Stimulated activated CD4-positive, alpha-beta T cell treated with anti-CD3 and anti-CD28 coated beads, Interleukin-2, amount 100 ng/mL, for 48 hours (primary cell): ENCODE measurements around the gene FBP2.
A peak's percentile ranks its signal among the peaks of the same experiment; 100 is the strongest.

Experiments used
- DNase-seq, 2 donors: peaks; one replicate each; pipeline ENCODE4 v3.0.0-alpha.2; 2020

Gene FBP2

DNA sequence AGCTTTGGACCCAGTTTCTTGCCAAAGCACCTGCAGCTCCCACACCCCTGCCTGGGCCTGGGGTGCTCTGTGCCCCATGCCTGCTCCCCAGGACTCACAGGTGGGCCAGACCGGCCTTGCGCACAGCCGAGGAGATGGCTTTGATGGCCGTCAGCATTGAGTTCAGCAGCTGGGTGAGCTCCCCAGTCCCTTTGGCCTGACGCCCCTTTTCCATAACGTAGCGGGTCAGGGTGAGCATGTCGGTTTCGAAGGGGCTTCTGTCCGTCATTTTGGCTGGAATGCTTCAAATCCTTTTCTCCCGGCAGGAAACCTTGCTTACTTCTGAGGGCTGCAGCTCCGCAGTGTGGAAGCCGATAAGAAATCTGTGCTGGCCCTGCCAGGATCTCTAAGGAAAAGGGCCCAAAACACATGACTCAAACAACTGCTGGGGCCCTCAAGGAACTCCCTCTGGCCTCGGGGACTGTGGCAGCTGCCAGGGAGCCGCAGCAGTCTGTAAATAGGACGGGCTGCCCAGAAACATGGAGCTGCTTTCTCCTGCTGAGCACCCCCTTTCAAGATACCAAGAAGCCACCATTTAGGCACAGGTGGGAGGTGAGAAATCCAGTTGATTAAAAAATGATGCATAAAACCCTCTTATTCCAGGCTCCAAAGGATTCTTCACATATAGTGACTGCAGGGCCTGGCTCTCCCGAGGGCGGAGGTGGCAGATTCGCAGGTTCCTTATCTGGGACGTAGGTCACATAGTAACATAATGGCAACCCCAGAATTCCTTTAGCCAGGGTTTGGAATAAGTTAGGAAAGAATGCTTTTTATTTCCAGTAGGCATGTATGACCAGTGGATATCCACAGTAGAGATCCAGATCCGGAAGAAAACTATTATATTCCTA is at the start of gene FBP2:
Gene FBP2 (minus strand): TSS at position 366 of the 887 bp plus-strand sequence. CDS start 98 bp downstream, at position 268.
- DNase-seq: no peak

DNA sequence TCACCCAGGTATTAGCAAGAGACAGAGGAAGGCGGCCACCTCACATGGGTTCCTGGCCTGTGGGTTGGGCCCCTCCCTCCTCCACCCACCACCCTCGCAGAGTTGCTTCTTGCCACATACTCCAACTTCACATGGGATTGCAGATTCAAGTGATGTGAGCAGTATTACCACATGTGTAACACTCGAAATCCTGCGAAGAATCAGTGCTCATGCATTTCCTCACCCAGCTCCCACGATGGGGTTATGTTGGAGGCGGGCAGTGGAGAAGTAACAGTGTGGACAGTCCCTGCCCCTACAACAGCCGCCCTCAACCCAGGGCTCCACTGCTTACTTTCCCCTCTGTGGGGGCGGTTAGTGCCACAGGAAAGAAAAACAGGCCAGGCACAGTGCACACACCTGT is 49.6 kb upstream of the FBP2 start:
- no peak for DNase-seq

- no peak for DNase-seq
Observed at GRCh38 chr9:94642501-94642900, 48.9 kb upstream of the FBP2 start.

DNA sequence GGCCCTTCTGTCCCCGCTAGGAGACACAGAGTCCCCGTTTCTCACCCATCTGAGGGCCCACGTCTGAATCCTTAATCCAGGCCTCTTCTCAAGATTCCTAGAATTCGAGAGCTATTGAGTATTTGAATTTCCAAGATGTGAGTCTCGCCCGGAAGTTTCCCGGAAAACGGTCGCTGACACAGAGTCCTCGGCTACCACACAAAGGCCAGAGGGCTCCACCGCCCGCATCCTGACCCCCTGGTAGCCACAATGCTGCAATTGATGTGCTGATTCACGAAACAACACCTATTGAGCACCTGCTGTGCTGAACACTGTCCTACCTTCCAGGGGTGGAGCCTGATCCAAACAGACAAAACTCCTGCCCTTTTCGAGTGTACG is 46.4 kb upstream of the FBP2 start:
- DNase-seq: no peak

- peak in 1 of 2 donors; percentile 21 for DNase-seq
Observed at GRCh38 chr9:94639061-94639998, 45.7 kb upstream of the FBP2 start, which contains the start of gene FBP1. TSS of gene FBP1 (minus strand) at chr9:94639518. CDS start at chr9:94639310, 208 bp downstream.

DNA sequence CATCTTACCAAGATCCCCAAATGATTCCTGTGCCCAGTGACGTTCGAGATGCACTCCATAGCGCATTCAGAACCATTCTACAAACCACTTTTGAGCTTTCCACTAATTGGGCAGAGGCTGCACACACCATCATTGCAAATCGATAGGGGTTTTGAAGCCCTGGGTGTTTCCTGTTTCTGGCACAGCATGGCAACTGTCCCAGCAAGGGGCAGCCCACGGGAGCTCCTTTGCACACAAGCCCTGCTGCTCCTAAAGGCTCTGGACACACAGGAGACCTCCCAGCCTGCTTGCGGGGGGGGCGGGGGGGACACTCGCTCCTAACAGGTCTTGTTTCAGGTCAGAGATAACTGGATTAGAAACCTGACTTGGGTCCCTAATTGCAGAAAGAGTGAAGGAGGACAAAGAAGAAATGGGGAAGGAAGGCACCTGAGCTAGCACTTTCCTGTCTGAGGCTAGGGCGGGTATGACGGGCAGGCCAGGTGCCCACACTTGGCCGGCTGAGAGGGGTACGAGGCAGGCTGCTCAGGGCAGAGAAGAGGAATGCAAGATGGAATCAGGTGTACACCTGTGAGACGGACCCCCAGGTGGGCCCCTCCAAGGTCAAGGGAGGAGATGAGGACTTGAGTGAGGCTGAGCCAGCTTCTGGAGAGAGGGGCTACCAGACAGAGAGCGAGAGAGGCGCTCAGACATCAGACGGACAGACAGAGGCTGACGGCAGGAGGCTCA is 44.9 kb upstream of the FBP2 start:
- DNase-seq: no peak

DNA sequence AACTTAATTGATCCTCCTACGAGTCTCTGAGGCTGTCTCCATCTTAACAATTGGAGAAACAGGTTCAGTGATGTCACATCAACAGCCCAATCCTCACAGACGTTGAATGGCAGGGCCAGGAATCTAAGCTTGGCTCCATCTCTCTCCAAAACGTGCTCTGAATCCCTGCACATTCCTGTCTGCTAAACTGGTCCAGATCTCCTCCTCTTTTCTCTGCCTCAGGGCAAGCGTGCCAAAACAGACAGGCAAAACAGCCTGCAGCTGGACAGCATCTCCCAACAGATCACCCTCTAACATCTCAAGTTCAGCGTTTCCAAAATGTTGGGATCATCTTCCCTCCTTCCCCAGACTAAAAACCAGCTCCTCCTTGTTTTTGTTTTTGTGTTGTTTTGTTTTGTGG is 39.1 kb upstream of the FBP2 start:
- no peak for DNase-seq

GRCh38 chr9:94631599-94631998 is 38.0 kb upstream of the FBP2 start:
- DNase-seq: no peak

DNA sequence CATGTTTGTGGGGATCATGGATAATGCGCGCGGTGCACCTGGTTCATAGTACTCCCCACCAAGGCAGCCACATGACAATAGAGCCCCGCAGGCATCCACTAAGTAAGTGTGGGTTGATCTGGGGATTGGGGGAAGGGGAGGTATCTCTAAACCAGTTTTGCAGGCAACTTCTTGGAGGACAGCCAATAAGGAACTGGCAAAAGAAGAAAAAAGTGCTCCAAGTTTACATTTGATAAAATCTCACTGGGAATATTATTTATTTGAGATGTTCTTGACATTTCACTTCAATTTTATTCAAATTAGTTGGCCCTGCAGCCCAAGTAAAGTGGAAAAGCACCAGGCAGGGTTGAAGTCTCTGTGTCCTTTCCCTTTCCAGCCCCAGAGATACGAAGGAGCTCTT is 37.2 kb upstream of the FBP2 start:
- DNase-seq: no peak

GRCh38 chr9:94630281-94630680 is 36.7 kb upstream of the FBP2 start:
- DNase-seq: no peak

- DNase-seq: no peak
Observed at GRCh38 chr9:94627287-94627686, 33.7 kb upstream of the FBP2 start.

DNA sequence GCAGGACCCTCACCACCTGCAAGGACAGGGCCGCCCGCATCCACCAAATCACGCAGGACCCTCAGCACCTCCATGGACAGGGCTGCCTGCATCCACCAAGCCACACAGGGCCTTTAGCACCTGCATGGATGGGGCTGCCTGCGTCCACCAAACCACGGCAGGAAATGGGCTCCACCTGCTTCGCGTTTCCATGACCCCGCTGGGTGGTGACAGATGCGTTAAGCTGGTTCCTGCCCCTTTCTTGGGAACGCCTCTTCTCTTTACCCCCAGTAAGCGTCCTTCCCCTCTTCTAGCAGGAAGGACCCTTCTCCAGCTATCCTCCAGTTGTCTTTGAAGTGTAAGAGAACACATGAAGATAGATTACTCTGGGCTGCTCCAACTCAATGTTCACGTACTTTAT is 32.2 kb upstream of the FBP2 start:
- DNase-seq: no peak

GRCh38 chr9:94624629-94625028 is 31.0 kb upstream of the FBP2 start:
- no peak for DNase-seq

GRCh38 chr9:94623253-94623652 is 29.6 kb upstream of the FBP2 start:
- DNase-seq: peak in 1 of 2 donors; percentile 28

DNA sequence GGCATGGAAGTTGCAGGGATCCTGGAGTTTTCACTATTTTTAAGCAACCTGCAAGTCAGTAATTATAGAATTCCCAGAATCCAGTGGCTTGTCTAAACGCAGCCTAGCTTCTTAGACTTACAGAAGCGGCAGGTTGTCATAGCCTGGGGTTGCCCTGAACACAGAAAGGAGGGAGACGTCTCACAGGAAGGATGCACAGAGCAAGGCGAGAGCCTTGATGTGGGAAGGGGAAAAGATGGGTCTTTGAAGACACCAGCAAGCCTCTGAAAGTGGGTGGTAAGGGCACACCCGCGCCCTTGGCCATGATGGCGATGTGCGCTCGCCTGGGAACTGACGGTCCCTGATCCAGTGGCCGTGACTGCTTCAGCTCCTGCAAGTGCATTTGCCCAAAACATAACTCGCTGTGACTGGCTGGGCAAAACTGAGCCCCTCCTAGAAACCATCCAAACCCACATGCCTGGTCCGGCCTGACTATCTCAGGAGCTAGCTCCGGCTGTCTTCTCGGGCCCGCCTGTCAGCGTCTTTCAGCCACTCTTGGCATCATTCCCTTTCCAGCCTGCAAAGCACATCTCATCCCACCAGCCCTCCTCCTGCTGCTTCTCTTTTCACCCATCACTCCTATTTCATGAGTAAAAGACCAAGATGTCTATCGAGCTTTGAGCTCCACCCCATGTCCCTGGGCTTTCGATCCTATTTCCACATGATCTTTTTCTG is 28.6 kb upstream of the FBP2 start:
- no peak for DNase-seq

DNA sequence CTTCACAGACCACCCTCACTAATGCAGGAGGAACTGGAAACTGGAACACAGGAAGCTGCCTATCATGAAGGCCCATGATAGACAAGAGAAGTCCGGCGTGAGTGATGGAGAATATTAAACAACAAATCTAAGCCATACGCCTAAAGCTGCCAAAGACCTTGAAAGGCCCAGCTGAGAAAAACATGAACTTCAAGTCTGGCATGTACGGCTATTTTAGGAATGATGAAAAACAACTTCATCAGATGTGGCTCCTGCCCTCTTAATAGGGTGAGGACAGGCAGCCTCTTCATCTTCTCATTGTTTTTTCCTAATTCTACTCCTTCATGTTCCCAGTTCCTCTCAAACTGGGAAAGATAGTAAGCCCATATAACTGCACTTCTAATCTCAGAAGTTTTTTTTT is 25.4 kb upstream of the FBP2 start:
- no peak for DNase-seq

DNA sequence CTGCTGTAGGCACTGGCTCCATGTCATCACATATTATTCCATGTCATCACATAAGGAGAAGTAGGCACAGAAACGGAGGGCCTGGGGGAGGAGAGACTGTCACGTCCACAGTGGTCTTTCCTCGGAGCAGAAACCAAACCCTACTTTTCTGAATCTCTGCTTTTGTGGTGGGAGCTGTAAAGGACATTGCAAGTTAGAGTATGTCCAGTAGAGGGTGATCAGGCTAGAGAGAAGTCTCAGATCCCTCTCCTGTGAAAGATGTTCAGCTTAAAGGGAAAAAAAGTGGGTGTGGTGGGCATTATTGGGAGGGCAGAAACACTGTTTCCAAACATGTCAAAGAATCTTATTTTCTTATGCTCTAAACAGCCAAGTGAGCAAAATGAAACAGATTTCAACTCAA is 19.4 kb upstream of the FBP2 start:
- no peak for DNase-seq

GRCh38 chr9:94612071-94612470 is 18.4 kb upstream of the FBP2 start:
- DNase-seq: no peak

DNA sequence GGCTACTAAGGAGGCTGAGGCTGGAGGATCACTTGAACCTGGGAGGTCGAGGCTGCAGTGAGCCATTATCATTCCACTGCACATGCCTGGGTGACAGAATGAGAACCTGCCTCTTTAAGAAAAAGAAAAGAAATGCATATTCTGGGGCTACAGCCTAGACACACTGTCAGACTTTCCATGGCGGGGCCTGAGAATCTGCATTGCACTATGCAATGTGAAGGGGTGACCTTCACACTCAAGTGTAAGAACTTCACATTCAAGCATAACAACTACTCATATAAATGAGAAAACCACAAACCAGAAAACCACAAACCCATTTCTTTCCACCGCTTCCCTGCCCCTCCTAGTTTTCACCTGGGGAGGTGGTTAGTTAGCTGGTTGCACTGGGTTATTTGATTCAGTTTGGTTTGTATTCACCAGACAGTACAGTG is 18.0 kb upstream of the FBP2 start:
- DNase-seq: peak; percentile 47 to 53

- DNase-seq: no peak
Observed at GRCh38 chr9:94610181-94610606, 16.6 kb upstream of the FBP2 start.

DNA sequence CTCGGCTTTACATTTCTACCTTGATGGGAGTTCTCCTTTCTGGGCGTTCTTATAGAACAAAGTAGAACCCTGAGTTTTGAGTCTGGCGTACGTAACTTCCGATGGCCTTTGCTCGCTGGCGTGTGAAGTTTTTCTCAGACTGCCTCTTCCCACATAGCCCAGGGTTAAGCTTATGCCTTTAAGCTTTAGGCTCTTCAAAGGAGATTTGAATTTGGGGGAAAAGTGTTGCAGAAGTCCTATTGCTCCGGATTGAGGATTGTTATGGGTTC is 13.7 kb upstream of the FBP2 start:
- no peak for DNase-seq

DNA sequence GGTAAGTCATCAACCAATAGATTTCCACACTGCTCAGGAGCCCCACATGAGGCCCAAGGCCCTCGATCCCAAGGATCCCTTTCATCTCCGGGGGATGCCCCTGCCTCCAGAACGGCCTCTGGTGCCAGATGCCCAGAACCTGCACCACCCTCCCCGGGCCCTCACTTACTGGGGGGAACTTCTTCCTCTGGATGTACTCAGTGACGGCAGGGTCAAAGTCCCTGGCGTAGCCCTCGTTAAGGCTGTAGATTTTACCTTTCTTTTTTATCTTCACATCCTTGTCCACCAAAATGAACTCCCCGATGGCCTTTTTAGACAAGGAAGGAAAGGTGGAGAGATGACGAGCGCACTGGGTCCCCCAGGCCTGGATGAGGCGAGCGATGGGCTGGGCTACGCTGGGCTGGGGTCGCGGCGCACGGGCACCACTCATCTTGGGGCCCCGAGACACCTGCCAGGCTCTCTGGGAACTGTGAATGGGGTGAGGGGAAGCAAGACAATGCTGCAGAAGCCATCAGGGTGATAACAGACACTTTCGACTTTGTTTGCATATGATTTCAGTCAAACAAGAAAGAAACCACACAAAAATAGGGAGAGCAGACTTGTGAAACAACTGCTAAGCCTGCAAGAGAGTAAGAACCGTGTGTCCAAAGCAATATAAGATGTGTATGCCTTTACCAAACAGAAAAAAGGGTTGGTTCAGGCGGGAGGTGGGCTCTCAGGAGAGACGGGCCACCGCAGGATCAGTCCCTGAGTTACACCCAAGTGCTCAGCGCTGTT is 13.2 kb upstream of the FBP2 start:
- DNase-seq: no peak
